ENCODE results near the gene SLMAP. TPM values are rescaled to one million over a fixed set of nuclear protein-coding genes. Genes with fewer than 3 reads are reported as not detected.

SLMAP gene
- total RNA-seq, 1 donor from 2014 or later = 52.0 TPM

- no peaks in the 10 kb centered on the region for H3K36me3 Mint-ChIP-seq (ENCODE audit: unreplicated experiment)
- no peak overlapping the region for H3K27ac Mint-ChIP-seq (ENCODE audit: unreplicated experiment)
- no peak overlapping the region for H3K4me3 Mint-ChIP-seq (ENCODE audit: unreplicated experiment)
- TF ChIP-seq CTCF (IDR thresholded peaks at IDR 0.05; ENCODE audit: partially characterized antibody, unreplicated experiment) = no peak
- DNase-seq = no peak
- H3K9me3 Mint-ChIP-seq (ENCODE audit: unreplicated experiment) = peaks cover under 1% of the 10 kb centered on the region
- H3K4me1 Mint-ChIP-seq (ENCODE audit: low read depth, unreplicated experiment) = peaks cover 5% of the 10 kb centered on the region
- H3K27me3 Mint-ChIP-seq (ENCODE audit: unreplicated experiment) = peaks cover 5% of the 10 kb centered on the region
Measured at GRCh38 chr3:57956833-57957174, 200.7 kb downstream of the SLMAP start.

GRCh38 chr3:57957824-57958223 lies 201.7 kb downstream of the SLMAP start:
- no peak for DNase-seq
- Mint-ChIP-seq H3K9me3 (ENCODE audit: unreplicated experiment) (no peaks in the 10 kb centered on the region), H3K27me3 (ENCODE audit: unreplicated experiment) (peaks cover 5% of the 10 kb centered on the region), H3K36me3 (ENCODE audit: unreplicated experiment) (no peaks in the 10 kb centered on the region), H3K4me1 (ENCODE audit: low read depth, unreplicated experiment) (no peaks in the 10 kb centered on the region), H3K4me3 (ENCODE audit: unreplicated experiment) (no peak overlapping the region), H3K27ac (ENCODE audit: unreplicated experiment) (no peak overlapping the region)
- TF ChIP-seq CTCF (IDR thresholded peaks at IDR 0.05; ENCODE audit: partially characterized antibody, unreplicated experiment) = no peak

GRCh38 chr3:57958642-57959422 lies 202.7 kb downstream of the SLMAP start:
- no peaks in the 10 kb centered on the region for H3K36me3 Mint-ChIP-seq (ENCODE audit: unreplicated experiment)
- H3K4me1 Mint-ChIP-seq (ENCODE audit: low read depth, unreplicated experiment) = no peaks in the 10 kb centered on the region
- DNase-seq = no peak
- H3K27ac Mint-ChIP-seq (ENCODE audit: unreplicated experiment) = no peak overlapping the region
- H3K9me3 Mint-ChIP-seq (ENCODE audit: unreplicated experiment) = no peaks in the 10 kb centered on the region
- TF ChIP-seq CTCF (IDR thresholded peaks at IDR 0.05; ENCODE audit: partially characterized antibody, unreplicated experiment) = no peak
- H3K27me3 Mint-ChIP-seq (ENCODE audit: unreplicated experiment) = peaks cover 5% of the 10 kb centered on the region
- H3K4me3 Mint-ChIP-seq (ENCODE audit: unreplicated experiment) = no peak overlapping the region

GRCh38 chr3:57959423-57960173 lies 203.5 kb downstream of the SLMAP start:
- peaks cover 2% of the 10 kb centered on the region for H3K27me3 Mint-ChIP-seq (ENCODE audit: unreplicated experiment)

More at GRCh38 chr3:57959423-57960173, 203.5 kb downstream of the SLMAP start:
- Mint-ChIP-seq H3K9me3 (ENCODE audit: unreplicated experiment) (no peaks in the 10 kb centered on the region), H3K27ac (ENCODE audit: unreplicated experiment) (no peak overlapping the region), H3K36me3 (ENCODE audit: unreplicated experiment) (no peaks in the 10 kb centered on the region), H3K4me1 (ENCODE audit: low read depth, unreplicated experiment) (no peaks in the 10 kb centered on the region), H3K4me3 (ENCODE audit: unreplicated experiment) (no peak overlapping the region)
- no peak for DNase-seq
- TF ChIP-seq CTCF (IDR thresholded peaks at IDR 0.05; ENCODE audit: partially characterized antibody, unreplicated experiment) = no peak

Data from glutamatergic neuron (in vitro differentiated cells).